Head of caudate nucleus (tissue), 42 donors: ENCODE measurements around the gene C2orf80.
A peak's percentile ranks its signal among the peaks of the same experiment; 100 is the strongest.

ENCODE experiments used
- DNase-seq, 42 donors: peaks; one replicate each; pipeline versions ENCODE4 v3.0.0 to v3.0.0-alpha.2; 2020 to 2021; ENCODE audit warnings: mixed read lengths in 7 of 42
- intact Hi-C: fragments of 100-400 bp; cut with DNase I; formaldehyde crosslinking; loops from one replicate; pipeline ENCODE4 v1.15.0; 2022

Gene C2orf80

GRCh38 chr2:208183526-208183925 lies 6.3 kb downstream of the C2orf80 start:
- intact Hi-C loops, result no loop called here
- peak in 12 of 42 donors; percentile 11 to 64 (median 35) for DNase-seq

GRCh38 chr2:208182835-208183234 lies 7.0 kb downstream of the C2orf80 start:
- intact Hi-C loops, result no loop called here
- no peak for DNase-seq

- DNase-seq, result no peak
- intact Hi-C loops, result loop anchor here (5.0 kb wide), 1 partner anchor 73 kb away; no protein-coding TSS in a partner anchor
Measured at GRCh38 chr2:208179028-208179609, 10.7 kb downstream of the C2orf80 start.

GRCh38 chr2:208175840-208176153 lies 14.0 kb downstream of the C2orf80 start:
- peak in 2 of 42 donors; percentile 20 to 26 for DNase-seq
- intact Hi-C loops, result loop anchor here (5.0 kb wide), 1 partner anchor 77 kb away; no protein-coding TSS in a partner anchor

- intact Hi-C loops, result loop anchor here (5.0 kb wide), 1 partner anchor 77 kb away; no protein-coding TSS in a partner anchor
- peak; percentile 54 to 94 (median 85) for DNase-seq
Measured at GRCh38 chr2:208175069-208175839, 14.6 kb downstream of the C2orf80 start.

GRCh38 chr2:208174144-208174543 lies 15.7 kb downstream of the C2orf80 start:
- intact Hi-C loops, result no loop called here
- DNase-seq, result no peak

- intact Hi-C loops, result no loop called here
- DNase-seq, result no peak
Measured at GRCh38 chr2:208172125-208172524, 17.7 kb downstream of the C2orf80 start.

- DNase-seq, result no peak
- intact Hi-C loops, result no loop called here
Measured at GRCh38 chr2:208164951-208165755, 24.7 kb downstream of the C2orf80 start.

GRCh38 chr2:208163489-208163888 lies 26.3 kb downstream of the C2orf80 start, which contains the start of gene CRYGA:
TSS of gene CRYGA (minus strand) at chr2:208163589. CDS start at chr2:208163556, 33 bp downstream.
- DNase-seq, result no peak

GRCh38 chr2:208156439-208156838 lies 33.4 kb downstream of the C2orf80 start:
- intact Hi-C loops, result no loop called here
- DNase-seq, result peak in 1 of 42 donors; percentile 8

More at GRCh38 chr2:208163489-208163888, 26.3 kb downstream of the C2orf80 start, which contains the start of gene CRYGA:
- intact Hi-C loops, result no loop called here

GRCh38 chr2:208153156-208153555 lies 36.7 kb downstream of the C2orf80 start:
- intact Hi-C loops, result no loop called here
- no peak for DNase-seq

GRCh38 chr2:208150956-208151355 lies 38.9 kb downstream of the C2orf80 start:
- no peak for DNase-seq
- intact Hi-C loops, result no loop called here

- no peak for DNase-seq
- intact Hi-C loops, result no loop called here
Measured at GRCh38 chr2:208150094-208150493, 39.7 kb downstream of the C2orf80 start.

GRCh38 chr2:208148803-208149202 lies 41.0 kb downstream of the C2orf80 start:
- DNase-seq, result no peak
- intact Hi-C loops, result no loop called here

GRCh38 chr2:208147759-208148158 lies 42.1 kb downstream of the C2orf80 start:
- intact Hi-C loops, result no loop called here
- DNase-seq, result no peak

GRCh38 chr2:208147008-208147407 lies 42.8 kb downstream of the C2orf80 start:
- no peak for DNase-seq
- intact Hi-C loops, result no loop called here

GRCh38 chr2:208146006-208146405 lies 43.8 kb downstream of the C2orf80 start, which contains the start of gene CRYGB:
TSS of gene CRYGB (minus strand) at chr2:208146158. CDS start at chr2:208146120, 38 bp downstream.
- no peak for DNase-seq
- intact Hi-C loops, result no loop called here

GRCh38 chr2:208142925-208143799 lies 46.7 kb downstream of the C2orf80 start:
- DNase-seq, result peak in 1 of 42 donors; percentile 3
- intact Hi-C loops, result no loop called here
